Measurements from ENCODE around the gene SCARB1. TPM values are rescaled to one million over a fixed set of nuclear protein-coding genes. Genes with fewer than 3 reads are reported as not detected.

The SCARB1 gene
- total and polyA plus RNA-seq, 2 donors: 7.8 to 39.6 TPM

DNA sequence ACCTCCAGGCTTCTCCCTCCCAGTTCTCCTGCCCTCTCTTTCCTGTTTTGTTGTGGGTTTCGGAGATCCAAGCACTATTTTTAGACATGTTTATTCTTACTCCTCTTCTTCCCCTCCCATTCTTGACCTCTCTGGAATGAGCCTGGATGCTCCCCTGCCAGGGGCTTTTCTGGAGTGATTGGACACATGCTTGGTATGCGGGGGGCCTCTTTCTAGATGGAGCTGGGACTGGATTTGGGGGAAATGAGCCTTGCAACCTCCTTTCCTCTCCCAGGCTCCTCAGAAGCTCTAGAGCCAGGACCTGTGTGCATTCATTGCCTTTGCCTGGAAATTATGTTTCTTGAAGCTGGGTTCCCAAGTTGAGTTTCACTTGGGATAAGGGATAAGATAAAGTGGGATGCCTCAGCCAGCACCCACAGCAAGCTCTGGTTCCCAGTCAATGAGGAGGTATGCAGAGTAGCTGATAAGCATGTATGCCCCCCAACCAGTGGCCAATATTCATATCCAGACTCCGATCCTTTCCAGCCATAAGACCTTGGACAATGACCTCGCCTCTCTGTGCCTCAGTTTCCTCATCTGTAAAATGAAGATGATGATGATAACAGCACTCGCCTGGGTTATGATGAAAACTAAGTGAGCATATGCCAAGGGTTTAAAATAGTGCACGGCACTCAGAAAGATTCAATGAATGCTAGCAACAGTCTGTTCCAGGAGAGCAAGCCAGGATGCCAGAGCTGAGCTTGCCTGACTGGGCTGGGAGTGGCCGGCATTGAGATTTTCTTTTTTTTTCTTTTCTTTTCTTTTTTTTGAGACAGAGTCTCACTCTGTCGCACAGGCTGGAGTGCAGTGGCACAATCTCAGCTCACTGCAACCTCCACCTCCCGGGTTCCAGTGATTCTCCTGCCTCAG lies 97.8 kb downstream of the SCARB1 start:
- Histone ChIP-seq H3K4me1 (ENCODE audit: insufficient read depth) (no peaks in the 10 kb centered on the region), H3K4me3 (ENCODE audit: low read depth, low read length) (no peak overlapping the region), H3K36me3 (ENCODE audit: insufficient read depth) (no peaks in the 10 kb centered on the region), H3K27ac (ENCODE audit: low read depth) (peak overlapping the region; percentile 54)
- no peak for DNase-seq (ENCODE audit: extremely low spot score)
- WGBS: 40% methylated on average over 9 of the region's 9 CpGs

GRCh38 chr12:124764870-124765580 lies 98.6 kb downstream of the SCARB1 start:
- H3K27ac ChIP-seq (ENCODE audit: low read depth): peak overlapping the region; percentile 54
- no peak for DNase-seq (ENCODE audit: extremely low spot score)
- no peak overlapping the region for H3K4me3 ChIP-seq (ENCODE audit: low read depth, low read length)
- H3K4me1 ChIP-seq (ENCODE audit: insufficient read depth): no peaks in the 10 kb centered on the region
- H3K36me3 ChIP-seq (ENCODE audit: insufficient read depth): no peaks in the 10 kb centered on the region
- 20% methylated on average over 2 of the region's 2 CpGs for WGBS

DNA sequence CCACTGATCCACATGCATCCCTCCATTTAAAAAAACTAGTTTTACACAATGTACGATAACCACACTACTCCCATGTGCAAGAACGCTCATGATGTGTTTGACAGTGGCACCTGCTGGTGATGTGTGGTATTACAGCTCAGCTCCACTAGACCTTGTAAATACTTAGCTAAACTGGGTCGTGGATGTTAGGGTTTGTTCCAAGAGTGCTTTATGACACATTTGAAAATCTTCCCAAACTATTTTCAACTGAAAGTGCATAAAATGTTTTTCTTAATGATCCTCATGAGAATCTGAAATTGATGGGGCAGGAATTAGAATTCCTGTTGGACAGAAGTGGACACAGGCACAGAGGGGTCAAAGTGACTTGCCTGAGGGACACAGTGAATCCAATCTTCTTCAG lies 99.2 kb downstream of the SCARB1 start:
- H3K36me3 ChIP-seq (ENCODE audit: insufficient read depth): no peaks in the 10 kb centered on the region
- H3K4me1 ChIP-seq (ENCODE audit: insufficient read depth): no peaks in the 10 kb centered on the region
- WGBS: 62% methylated on average over 3 of the region's 3 CpGs
- DNase-seq (ENCODE audit: extremely low spot score): no peak
- H3K27ac ChIP-seq (ENCODE audit: low read depth): peak overlapping the region; percentile 15
- H3K4me3 ChIP-seq (ENCODE audit: low read depth, low read length): no peak overlapping the region

DNA sequence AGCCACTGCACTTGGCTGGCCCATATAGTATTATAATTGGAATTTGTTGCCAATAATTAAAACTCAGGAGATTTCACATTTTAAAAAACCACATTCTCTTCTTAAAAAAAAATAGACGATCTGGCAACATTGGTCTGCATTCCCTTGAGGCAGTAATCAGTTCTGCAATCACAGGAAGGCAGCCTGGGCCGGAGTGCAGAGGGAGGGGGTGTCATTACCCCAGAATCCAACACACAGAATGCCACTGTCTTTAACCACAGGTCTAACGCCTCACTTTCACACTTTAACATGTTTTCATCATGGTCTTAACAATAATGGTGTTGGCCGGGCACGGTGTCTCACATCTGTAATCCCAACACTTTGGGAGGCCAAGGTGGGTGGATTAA lies 100.1 kb downstream of the SCARB1 start:
- no peaks in the 10 kb centered on the region for H3K4me1 ChIP-seq (ENCODE audit: insufficient read depth)
- 72% methylated on average over 5 of the region's 5 CpGs for WGBS
- no peak overlapping the region for H3K27ac ChIP-seq (ENCODE audit: low read depth)

DNA sequence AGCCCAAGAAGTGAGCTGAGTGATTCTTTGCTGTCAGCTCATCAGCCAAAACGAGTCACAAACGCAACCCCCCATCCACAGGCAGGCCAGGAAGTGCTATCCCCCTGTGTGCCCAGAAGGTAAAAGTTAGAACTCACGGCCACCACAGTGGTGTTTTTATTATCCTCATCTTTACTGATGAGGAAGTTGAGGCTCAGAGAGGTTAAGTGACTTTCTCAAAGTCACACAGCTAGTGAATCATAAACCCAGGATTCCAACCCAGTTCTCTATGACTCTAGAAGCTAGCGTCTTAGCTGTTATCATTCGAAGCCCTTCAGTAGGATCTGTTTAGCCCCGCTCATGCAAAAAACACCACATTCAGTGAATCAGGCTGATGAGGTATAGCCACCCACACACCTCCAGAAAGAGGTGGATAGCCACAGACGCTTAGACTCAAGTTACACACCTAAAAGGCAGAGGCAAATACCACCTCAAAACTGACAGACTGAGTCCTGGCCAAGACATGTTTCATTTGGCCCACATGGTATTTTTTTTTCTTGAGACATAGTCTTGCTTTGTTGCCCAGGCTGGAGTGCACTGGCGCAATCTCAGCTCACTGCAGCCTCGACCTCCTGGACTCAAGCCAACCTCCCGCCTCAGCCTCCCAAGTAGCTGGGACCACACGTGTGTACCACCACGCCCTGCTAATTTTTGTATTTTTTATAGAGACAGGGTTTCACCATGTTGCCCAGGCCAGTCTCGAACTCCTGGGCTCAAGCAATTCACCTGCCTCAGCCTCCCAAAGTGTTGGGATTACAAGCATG lies 100.7 kb downstream of the SCARB1 start:
- WGBS: 81% methylated on average over 13 of the region's 13 CpGs
- Histone ChIP-seq H3K36me3 (ENCODE audit: insufficient read depth) (no peaks in the 10 kb centered on the region), H3K4me3 (ENCODE audit: low read depth, low read length) (no peak overlapping the region), H3K4me1 (ENCODE audit: insufficient read depth) (no peaks in the 10 kb centered on the region), H3K27ac (ENCODE audit: low read depth) (no peak overlapping the region)
- no peak for DNase-seq (ENCODE audit: extremely low spot score)

More for the DNA sequence above, 100.1 kb downstream of the SCARB1 start:
- no peak for DNase-seq (ENCODE audit: extremely low spot score)
- no peak overlapping the region for H3K4me3 ChIP-seq (ENCODE audit: low read depth, low read length)
- H3K36me3 ChIP-seq (ENCODE audit: insufficient read depth): no peaks in the 10 kb centered on the region

- Histone ChIP-seq H3K27ac (ENCODE audit: low read depth) (no peak overlapping the region), H3K36me3 (ENCODE audit: insufficient read depth) (no peaks in the 10 kb centered on the region), H3K4me3 (ENCODE audit: low read depth, low read length) (no peak overlapping the region), H3K4me1 (ENCODE audit: insufficient read depth) (no peaks in the 10 kb centered on the region)
- no peak for DNase-seq (ENCODE audit: extremely low spot score)
- 90% methylated on average over 8 of the region's 8 CpGs for WGBS
Observed at GRCh38 chr12:124762384-124762783, 101.3 kb downstream of the SCARB1 start.

- Histone ChIP-seq H3K4me3 (ENCODE audit: low read depth, low read length) (no peak overlapping the region), H3K4me1 (ENCODE audit: insufficient read depth) (no peaks in the 10 kb centered on the region), H3K36me3 (ENCODE audit: insufficient read depth) (no peaks in the 10 kb centered on the region), H3K27ac (ENCODE audit: low read depth) (no peak overlapping the region)
- no peak for DNase-seq (ENCODE audit: extremely low spot score)
- 57% methylated on average over 4 of the region's 4 CpGs for WGBS
Observed at GRCh38 chr12:124761871-124762270, 101.8 kb downstream of the SCARB1 start.

DNA sequence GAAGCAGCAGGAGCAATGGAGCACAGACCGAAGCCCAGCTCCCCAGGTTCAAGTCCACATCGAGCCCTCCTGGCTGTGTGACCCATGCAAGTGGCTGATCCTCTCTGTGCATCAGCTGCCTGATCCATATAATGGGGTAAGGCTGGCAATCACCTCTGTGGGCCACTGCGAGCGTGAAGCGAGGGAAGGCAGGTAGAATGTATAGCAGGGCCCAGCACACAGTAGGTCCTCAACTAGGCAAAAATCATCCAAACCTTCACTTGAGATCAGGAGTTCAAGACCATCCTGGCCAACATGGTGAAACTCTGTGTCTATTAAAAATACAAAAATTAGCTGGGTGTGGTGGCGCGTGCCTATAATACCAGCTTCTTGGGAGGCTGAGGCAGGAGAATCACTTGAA lies 102.6 kb downstream of the SCARB1 start:
- Histone ChIP-seq H3K4me1 (ENCODE audit: insufficient read depth) (no peaks in the 10 kb centered on the region), H3K27ac (ENCODE audit: low read depth) (no peak overlapping the region), H3K4me3 (ENCODE audit: low read depth, low read length) (no peak overlapping the region), H3K36me3 (ENCODE audit: insufficient read depth) (no peaks in the 10 kb centered on the region)
- WGBS: 97% methylated on average over 7 of the region's 7 CpGs
- no peak for DNase-seq (ENCODE audit: extremely low spot score)

GRCh38 chr12:124760560-124760959 lies 103.1 kb downstream of the SCARB1 start:
- no peak overlapping the region for H3K4me3 ChIP-seq (ENCODE audit: low read depth, low read length)
- no peak for DNase-seq (ENCODE audit: extremely low spot score)
- no peaks in the 10 kb centered on the region for H3K36me3 ChIP-seq (ENCODE audit: insufficient read depth)
- no peaks in the 10 kb centered on the region for H3K4me1 ChIP-seq (ENCODE audit: insufficient read depth)
- 92% methylated on average over 9 of the region's 9 CpGs for WGBS
- no peak overlapping the region for H3K27ac ChIP-seq (ENCODE audit: low read depth)

DNA sequence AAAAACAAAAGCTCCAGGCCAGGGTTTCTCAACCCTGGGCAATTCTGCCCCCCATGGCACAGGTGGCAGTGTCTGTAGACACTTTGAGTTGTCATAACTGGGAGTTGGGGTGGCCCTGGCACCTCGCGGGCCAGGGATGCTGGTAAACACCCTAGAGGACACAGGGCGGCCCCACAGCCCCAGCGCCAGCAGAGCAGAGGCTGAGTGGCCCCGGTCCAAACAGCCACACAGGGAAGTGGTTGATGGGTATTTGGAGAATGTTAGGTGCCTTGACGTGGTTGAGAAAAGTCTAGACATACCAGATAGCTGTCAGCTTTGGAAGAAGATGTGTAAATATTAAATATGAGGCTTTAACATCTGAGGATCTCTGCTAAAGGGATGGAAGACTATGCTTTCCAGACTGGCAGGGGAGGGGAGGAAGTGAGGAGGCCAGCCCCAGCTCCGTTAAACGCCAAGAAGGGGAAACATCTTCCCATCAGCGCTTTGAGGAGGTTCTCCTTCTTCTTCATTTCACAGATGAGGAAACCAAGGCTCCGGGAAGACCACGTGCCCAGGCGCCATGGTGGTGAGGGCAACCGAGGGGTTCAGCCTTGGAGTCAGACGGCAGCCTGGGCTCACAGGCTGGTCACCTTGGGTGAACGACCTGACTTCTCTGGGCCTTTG lies 103.7 kb downstream of the SCARB1 start:
- H3K4me1 ChIP-seq (ENCODE audit: insufficient read depth): no peaks in the 10 kb centered on the region
- WGBS: 80% methylated on average over 15 of the region's 15 CpGs

GRCh38 chr12:124758266-124759220 lies 105.1 kb downstream of the SCARB1 start:
- H3K4me1 ChIP-seq (ENCODE audit: insufficient read depth): no peaks in the 10 kb centered on the region
- no peak overlapping the region for H3K27ac ChIP-seq (ENCODE audit: low read depth)
- H3K36me3 ChIP-seq (ENCODE audit: insufficient read depth): no peaks in the 10 kb centered on the region
- no peak overlapping the region for H3K4me3 ChIP-seq (ENCODE audit: low read depth, low read length)
- DNase-seq (ENCODE audit: extremely low spot score): no peak
- WGBS: 78% methylated on average over 32 of the region's 32 CpGs

More for the DNA sequence above, 103.7 kb downstream of the SCARB1 start:
- DNase-seq (ENCODE audit: extremely low spot score): no peak
- Histone ChIP-seq H3K4me3 (ENCODE audit: low read depth, low read length) (no peak overlapping the region), H3K36me3 (ENCODE audit: insufficient read depth) (no peaks in the 10 kb centered on the region), H3K27ac (ENCODE audit: low read depth) (no peak overlapping the region)

DNA sequence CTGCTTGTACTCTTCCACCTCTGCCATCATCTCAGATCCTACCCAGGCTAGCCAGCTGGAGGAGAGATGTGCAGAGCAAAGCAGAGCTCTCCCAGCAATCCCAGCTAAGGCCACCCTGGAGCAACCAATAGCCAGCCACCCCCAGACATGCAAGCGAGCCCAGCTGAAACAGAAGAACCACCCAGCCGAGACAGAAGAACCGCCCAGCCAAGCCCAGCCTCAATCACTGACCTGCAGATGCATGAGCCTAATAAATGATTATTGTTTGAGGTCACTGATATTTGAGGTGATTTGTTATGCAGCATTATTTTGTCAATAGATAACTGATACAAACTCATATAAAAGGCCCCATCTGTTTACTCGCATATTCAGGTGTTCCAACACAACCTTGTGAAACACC lies 106.3 kb downstream of the SCARB1 start:
- H3K36me3 ChIP-seq (ENCODE audit: insufficient read depth): no peaks in the 10 kb centered on the region
- H3K27ac ChIP-seq (ENCODE audit: low read depth): no peak overlapping the region
- no peak overlapping the region for H3K4me3 ChIP-seq (ENCODE audit: low read depth, low read length)
- DNase-seq (ENCODE audit: extremely low spot score): no peak
- WGBS: 94% methylated on average over 4 of the region's 4 CpGs
- no peaks in the 10 kb centered on the region for H3K4me1 ChIP-seq (ENCODE audit: insufficient read depth)
